Nephron progenitor cell (in vitro differentiated cells): Measurements from ENCODE around the gene TOB1.

Experiments used
- DNase-seq: peaks from one replicate; pipeline ENCODE4 v3.0.0; 2021
- H3K27ac Mint-ChIP-seq: 2 replicates; pipeline ENCODE4 v1.8.0; 2021; ENCODE audit warnings: mild to moderate bottlenecking, moderate library complexity, mixed read lengths
- H3K27me3 Mint-ChIP-seq: 2 replicates; pipeline ENCODE4 v1.8.0; 2021; ENCODE audit warnings: mild to moderate bottlenecking, low read depth, mixed read lengths; ENCODE audit not compliant: poor library complexity
- H3K36me3 Mint-ChIP-seq: 2 replicates; pipeline ENCODE4 v1.8.0; 2021; ENCODE audit warnings: low read depth, mixed read lengths
- H3K4me1 Mint-ChIP-seq: 2 replicates; pipeline ENCODE4 v1.8.0; 2021; ENCODE audit warnings: mixed read lengths
- H3K4me3 Mint-ChIP-seq: 2 replicates; pipeline ENCODE4 v1.8.0; 2021; ENCODE audit warnings: mild to moderate bottlenecking, moderate library complexity, mixed read lengths
- H3K9me3 Mint-ChIP-seq: 2 replicates; pipeline ENCODE4 v1.8.0; 2021; ENCODE audit warnings: mild to moderate bottlenecking, moderate library complexity, mixed read lengths
- TF ChIP-seq, protein P1 (sequence below): fragments of 200-600 bp; sonication (generic); IDR thresholded peaks from 2 replicates; pipeline ENCODE4 v1.5.0; 2021; ENCODE audit warnings: antibody characterized with exemption

Gene TOB1

DNA sequence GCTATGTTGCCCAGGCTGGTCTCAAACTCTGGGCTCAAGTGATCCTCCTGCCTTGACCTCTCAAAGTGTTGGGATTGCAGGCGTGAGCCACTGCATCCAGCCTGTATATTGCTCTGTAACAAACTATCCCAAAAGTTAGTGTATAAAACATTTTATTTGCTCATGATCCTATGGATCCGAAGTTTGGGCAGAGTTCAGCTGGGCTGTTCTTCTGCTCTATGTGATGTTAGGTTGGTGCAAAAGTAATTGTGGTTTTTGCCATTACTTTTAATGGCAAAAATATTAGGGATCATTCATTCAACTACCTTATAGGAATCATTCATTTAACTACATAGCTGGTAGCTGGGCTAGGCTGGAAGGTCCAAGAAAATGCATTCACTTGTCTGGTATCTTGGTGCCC, 43.6 kb downstream of the TOB1 start:
- TF ChIP-seq, protein P1, sequence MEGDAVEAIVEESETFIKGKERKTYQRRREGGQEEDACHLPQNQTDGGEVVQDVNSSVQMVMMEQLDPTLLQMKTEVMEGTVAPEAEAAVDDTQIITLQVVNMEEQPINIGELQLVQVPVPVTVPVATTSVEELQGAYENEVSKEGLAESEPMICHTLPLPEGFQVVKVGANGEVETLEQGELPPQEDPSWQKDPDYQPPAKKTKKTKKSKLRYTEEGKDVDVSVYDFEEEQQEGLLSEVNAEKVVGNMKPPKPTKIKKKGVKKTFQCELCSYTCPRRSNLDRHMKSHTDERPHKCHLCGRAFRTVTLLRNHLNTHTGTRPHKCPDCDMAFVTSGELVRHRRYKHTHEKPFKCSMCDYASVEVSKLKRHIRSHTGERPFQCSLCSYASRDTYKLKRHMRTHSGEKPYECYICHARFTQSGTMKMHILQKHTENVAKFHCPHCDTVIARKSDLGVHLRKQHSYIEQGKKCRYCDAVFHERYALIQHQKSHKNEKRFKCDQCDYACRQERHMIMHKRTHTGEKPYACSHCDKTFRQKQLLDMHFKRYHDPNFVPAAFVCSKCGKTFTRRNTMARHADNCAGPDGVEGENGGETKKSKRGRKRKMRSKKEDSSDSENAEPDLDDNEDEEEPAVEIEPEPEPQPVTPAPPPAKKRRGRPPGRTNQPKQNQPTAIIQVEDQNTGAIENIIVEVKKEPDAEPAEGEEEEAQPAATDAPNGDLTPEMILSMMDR = no peak
- Mint-ChIP-seq H3K36me3 (no peaks in the 10 kb centered on the region), H3K27ac (no peak overlapping the region)

DNA sequence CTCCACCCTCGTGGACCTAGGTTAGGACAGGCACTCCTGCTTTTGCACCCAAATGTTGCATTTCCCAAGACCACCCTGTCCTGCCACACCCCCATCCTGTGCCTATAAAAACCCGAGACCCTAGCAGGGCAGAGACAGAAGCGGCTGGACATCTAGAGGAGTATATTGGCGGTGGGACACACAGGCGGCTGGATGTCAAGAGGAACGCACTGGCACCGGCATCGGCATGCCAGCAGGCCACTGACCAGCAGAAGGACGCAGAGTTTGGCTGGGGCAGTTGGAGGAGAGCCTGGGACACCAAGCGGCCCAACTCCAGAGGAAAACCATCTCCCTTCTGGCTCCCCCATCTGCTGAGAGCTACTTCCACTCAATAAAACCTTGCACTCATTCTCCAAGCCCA, 45.5 kb downstream of the TOB1 start:
- TF ChIP-seq, protein P1 = no peak
- H3K4me1 Mint-ChIP-seq = peaks cover 19% of the 10 kb centered on the region
- peaks cover 13% of the 10 kb centered on the region for H3K27me3 Mint-ChIP-seq
- peaks cover 6% of the 10 kb centered on the region for H3K9me3 Mint-ChIP-seq
- no peak for DNase-seq
- no peak overlapping the region for H3K4me3 Mint-ChIP-seq
- no peaks in the 10 kb centered on the region for H3K36me3 Mint-ChIP-seq
- no peak overlapping the region for H3K27ac Mint-ChIP-seq

More for the DNA sequence above, 43.6 kb downstream of the TOB1 start:
- DNase-seq = no peak
- no peak overlapping the region for H3K4me3 Mint-ChIP-seq
- peaks cover 19% of the 10 kb centered on the region for H3K4me1 Mint-ChIP-seq
- H3K27me3 Mint-ChIP-seq = peaks cover 3% of the 10 kb centered on the region
- H3K9me3 Mint-ChIP-seq = peaks cover 6% of the 10 kb centered on the region

DNA sequence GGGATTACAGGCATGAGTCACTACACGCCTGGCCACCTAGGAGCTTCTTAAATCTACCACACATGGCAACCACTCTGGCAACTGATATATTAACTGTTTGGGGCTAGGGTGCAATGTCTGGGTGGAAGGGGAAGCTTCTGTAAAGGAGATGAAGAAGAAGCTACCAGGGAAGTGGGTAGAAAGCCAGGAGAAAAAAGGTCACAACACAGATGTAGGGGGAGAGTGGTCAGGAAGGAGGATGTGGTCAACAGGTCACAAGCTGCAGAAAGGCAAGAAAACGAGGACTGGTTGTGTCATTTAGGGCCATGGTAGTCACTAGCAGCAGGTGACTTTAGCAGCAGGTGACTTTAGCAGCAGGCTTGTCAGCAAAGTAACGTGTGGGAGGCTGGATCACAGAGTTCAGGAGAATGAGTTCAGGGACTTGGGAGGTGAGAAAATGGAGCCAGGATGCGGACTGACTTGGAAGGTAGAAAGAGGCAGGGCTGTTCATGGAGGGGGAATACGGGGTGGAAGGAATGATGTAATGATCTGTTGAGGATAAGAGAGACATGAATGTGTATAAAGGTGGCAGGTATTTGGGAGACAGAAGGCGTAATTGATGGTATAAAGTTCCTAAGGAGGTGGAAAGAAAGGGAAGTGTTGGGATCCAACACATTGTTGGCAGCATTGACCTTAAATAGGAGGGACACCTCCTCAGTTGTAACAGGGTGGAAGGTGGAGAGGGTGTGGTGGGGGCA, 47.1 kb downstream of the TOB1 start:
- Mint-ChIP-seq H3K9me3 (peaks cover 7% of the 10 kb centered on the region), H3K27me3 (peaks cover 13% of the 10 kb centered on the region), H3K27ac (no peak overlapping the region), H3K36me3 (no peaks in the 10 kb centered on the region), H3K4me1 (peaks cover 19% of the 10 kb centered on the region), H3K4me3 (no peak overlapping the region)
- TF ChIP-seq, protein P1 = no peak
- DNase-seq = no peak

DNA sequence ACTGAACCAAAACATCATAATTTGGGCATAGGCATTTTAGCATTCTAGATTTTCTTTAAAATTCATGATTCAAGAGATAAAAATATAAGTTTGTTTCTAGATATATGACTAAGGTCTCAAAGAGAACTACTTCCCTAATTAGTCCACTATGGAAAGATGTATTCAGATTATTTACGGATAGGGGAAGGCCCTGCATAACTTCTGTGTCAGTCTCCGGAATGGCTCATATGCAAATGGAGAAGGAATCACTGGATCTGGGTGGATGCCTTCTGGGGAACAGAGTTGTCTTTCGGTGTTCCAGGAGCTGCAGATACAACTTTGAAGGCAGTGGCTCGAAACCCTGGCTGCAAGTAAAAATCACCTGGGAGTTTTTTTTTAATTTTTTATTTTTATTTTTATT, 47.9 kb downstream of the TOB1 start:
- Mint-ChIP-seq H3K27ac (no peak overlapping the region), H3K9me3 (peaks cover 7% of the 10 kb centered on the region), H3K27me3 (peaks cover 13% of the 10 kb centered on the region), H3K4me1 (peaks cover 19% of the 10 kb centered on the region), H3K4me3 (no peak overlapping the region), H3K36me3 (no peaks in the 10 kb centered on the region)
- TF ChIP-seq, protein P1 = no peak
- DNase-seq = no peak

DNA sequence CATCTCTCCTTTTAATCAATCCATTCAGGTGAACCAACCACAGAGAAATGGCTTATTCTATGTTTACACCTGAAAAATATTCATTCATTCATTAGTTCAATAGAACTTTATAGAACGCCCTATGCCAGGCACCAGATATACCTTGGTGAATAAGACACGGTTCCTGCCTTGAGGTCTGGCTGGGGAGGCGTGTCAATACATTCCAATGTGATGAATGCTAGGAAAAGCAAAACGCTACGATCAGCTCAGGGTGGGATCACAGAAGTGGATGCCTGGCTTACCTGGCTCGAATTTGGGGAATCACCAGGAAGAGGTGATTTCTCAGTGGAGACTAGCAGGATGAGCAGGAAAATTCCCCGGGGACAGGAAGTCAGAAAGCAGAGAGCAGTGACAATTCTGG, 48.3 kb downstream of the TOB1 start:
- no peak overlapping the region for H3K4me3 Mint-ChIP-seq
- peaks cover 7% of the 10 kb centered on the region for H3K9me3 Mint-ChIP-seq
- H3K27ac Mint-ChIP-seq = no peak overlapping the region
- DNase-seq = no peak
- peaks cover 13% of the 10 kb centered on the region for H3K27me3 Mint-ChIP-seq
- peaks cover 19% of the 10 kb centered on the region for H3K4me1 Mint-ChIP-seq
- TF ChIP-seq, protein P1 = no peak
- no peaks in the 10 kb centered on the region for H3K36me3 Mint-ChIP-seq
